HG03135 (cell line): ENCODE data around the gene ADAM33.

Experiments used
- ATAC-seq: cut with Tn5 transposase; IDR thresholded peaks from one replicate; pipeline ENCODE4 v1.9.1; 2021; ENCODE audit warnings: mild to moderate bottlenecking, moderate library complexity; ENCODE audit not compliant: unreplicated experiment

Gene ADAM33

DNA sequence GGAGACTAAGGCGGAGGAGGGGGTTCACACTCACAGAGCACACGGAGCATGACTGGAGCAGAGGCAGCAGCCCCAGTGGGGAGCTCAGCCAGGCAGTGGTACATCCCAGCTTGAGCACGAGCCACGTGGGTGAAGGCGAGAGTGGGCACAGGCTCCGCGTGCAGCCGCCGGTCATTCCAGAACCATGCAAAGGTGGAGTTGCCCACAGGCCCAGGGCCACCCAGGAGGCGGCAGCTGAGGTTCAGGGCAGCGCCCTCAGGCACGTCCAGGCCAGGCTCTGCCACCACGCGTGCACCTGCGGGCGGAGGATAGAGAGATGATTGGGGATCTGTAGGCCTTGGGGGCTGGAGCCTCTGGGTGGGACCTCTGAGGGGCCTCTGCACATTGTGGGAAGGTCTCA, 9.5 kb upstream of the ADAM33 start:
- no peak for ATAC-seq

DNA sequence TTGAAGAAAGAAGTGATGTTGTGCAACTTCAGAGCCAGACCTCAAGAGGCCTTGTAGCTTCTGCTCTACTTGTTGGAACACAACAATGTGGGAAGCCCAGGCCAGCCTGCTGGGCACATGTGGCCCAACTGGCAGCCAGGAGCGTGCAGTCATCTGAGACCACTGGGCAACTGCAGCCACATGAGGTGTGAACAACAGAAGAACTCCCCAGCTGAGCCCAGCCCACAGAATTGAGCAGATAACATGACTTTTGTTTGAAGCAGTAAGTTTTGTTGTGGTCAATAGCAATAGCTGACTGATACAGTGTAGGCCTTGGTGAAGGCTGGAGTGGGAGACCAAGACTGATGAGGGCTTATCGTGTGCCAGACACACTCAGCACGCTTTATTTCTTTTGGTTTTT, 8.6 kb upstream of the ADAM33 start:
- ATAC-seq, result no peak

GRCh38 chr20:3689978-3690377, 8.2 kb upstream of the ADAM33 start:
- no peak for ATAC-seq

- no peak for ATAC-seq
Observed at GRCh38 chr20:3687655-3688054, 5.8 kb upstream of the ADAM33 start.

- ATAC-seq, result no peak
Observed at GRCh38 chr20:3686867-3687321, 5.1 kb upstream of the ADAM33 start.

GRCh38 chr20:3686421-3686820, 4.6 kb upstream of the ADAM33 start:
- ATAC-seq, result no peak

GRCh38 chr20:3685341-3685740, 3.5 kb upstream of the ADAM33 start:
- no peak for ATAC-seq

- ATAC-seq, result no peak
Observed at GRCh38 chr20:3681352-3681930, 369 bp downstream of the ADAM33 start.

- ATAC-seq, result no peak
Observed at GRCh38 chr20:3680701-3681351, 984 bp downstream of the ADAM33 start.

GRCh38 chr20:3679749-3680700, 1.8 kb downstream of the ADAM33 start:
- no peak for ATAC-seq

DNA sequence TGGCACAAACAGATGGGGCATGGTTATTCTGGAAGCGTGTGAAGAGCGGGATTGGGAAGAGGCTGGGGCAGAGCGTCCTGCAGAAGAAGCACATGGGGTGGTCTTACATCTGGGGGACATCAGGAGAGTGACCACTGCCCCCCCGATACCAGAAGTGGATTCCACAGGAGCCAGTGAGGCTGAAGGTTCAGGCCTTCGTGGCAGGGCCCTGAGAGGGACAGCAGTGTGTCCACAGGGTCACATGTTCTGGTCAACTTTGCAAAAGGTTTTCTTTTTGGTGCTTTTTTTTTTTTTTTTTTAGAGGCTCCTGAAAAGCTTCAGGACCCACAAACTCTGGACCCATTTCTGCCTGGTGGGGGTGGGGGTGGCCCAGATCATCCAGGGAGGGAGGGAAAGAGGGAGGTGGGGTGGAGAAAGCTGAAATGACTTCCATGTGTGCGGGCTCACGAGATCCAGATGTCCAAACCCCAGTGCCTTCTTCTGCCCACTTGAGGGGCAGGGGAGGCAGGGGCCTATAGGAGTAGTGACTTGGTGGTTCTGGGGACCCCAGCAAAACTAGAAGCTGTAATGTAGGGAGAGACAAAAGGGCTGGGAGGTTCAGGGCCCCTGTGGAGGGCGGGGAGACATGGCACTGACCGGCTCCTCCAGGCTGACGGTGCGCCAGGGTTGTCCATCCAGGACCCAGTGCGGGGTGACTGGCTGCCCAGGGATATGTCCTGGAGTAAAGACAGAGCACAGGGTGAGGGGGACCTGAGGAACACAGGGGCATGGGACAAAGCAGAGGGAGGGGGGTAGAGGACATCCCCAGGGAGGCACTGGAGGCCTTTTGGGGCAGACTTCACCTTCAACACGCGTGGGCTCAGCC, 2.7 kb downstream of the ADAM33 start:
- ATAC-seq, result no peak

GRCh38 chr20:3678198-3678597, 3.6 kb downstream of the ADAM33 start:
- no peak for ATAC-seq

DNA sequence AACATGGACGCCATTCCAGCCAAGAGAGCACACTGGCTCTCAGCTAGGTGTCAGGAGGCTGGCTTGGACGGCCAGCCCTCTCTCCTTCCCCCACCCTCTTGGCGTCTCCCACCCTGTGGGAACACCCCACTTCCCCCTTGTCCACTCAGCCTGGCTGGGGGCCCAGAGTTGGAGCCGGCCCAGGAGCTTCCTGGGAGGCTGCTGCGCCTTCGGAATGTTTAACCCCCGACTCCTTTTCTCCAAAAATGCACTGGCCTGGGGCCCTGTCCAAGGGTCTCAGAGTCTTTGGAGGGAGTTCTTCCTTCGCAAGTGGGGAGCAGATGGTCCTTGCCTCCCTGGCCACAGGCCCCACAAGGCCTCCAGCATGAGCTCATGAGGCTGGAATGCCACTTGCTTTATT, 4.1 kb downstream of the ADAM33 start:
- no peak for ATAC-seq

- no peak for ATAC-seq
Observed at GRCh38 chr20:3674995-3675900, 6.6 kb downstream of the ADAM33 start.

DNA sequence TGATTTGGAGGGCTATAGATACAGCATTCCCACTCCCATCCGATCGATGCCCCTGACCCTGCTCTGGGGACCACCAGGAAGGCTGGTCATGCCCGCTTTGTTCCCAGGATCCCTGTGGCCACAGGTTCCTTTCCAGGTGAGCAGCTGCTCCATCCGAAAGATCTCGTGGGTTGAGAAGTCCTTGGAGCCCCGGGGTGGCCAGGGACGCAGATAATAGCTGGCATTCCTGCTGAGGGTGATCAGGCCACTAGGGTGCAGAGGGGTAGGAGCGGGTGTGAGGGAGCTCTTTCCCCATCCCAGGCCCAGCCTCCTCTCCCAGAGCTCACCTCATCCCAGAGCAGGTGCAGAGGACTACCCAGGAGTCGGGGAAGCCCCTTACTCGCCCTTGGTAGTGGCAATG, 7.4 kb downstream of the ADAM33 start:
- no peak for ATAC-seq

- ATAC-seq, result no peak
Observed at GRCh38 chr20:3673221-3674070, 8.4 kb downstream of the ADAM33 start.

- ATAC-seq, result no peak
Observed at GRCh38 chr20:3672547-3673171, 9.2 kb downstream of the ADAM33 start.

DNA sequence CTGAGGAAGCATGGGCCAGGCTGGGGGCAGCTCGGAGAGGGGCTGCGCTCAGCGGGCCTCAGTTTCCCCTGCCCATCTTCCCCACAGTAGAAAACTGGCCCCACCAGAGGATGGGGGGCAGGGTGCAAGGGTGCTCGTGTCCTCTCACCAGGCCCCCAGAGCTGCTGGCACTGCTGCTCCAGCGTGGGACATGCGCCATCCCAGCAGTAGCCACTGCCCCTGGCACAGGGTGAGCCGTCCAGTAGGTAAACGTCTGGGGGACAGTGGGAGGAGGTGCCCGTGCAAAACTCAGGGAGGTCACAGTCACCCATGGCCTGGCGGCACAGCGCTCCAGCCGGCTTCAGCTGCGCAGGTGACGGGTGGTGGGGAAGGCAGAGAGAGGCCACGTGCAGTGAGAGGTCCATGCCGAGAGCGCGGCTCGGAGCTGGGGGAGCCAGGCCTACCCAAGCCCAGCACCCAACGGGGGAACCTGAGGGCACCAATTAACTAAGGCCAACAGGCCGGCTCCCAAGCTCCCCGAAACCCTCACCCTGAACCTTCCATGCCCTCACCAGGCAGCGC, 9.7 kb downstream of the ADAM33 start:
- ATAC-seq, result no peak
